Upper lobe of left lung (tissue), 6 donors: ENCODE measurements around the gene TRIM16. TPM values are rescaled to one million over a fixed set of nuclear protein-coding genes. Genes with fewer than 3 reads are reported as not detected.
"Not testable (repeated sequence)": the region's sequence is repeated elsewhere in the genome, so short reads cannot be mapped to it uniquely, and the experiment has no call there.

Experiments
- ATAC-seq, 2 donors: fragments of 200-7000 bp; cut with Tn5 transposase; one replicate each; pipeline ENCODE4 v1.9.1; 2022; ENCODE audit warnings: mild to moderate bottlenecking in 2 of 2, moderate library complexity in 2 of 2; ENCODE audit not compliant: low FRiP score in 2 of 2
- DNase-seq, 2 donors: peaks; one replicate each; pipeline ENCODE4 v3.0.0-alpha.2; 2019 to 2020
- H3K27ac ChIP-seq, 4 donors: fragments of 200-600 bp; sonication (generic); one replicate each; pipeline ENCODE4 v1.5.1; 2016 to 2019
- H3K27me3 ChIP-seq, 4 donors: fragments of 200-600 bp; sonication (generic); one replicate each; pipeline ENCODE4 v1.5.1; 2017 to 2019
- H3K36me3 ChIP-seq, 4 donors: fragments of 200-600 bp; sonication (generic); one replicate each; pipeline ENCODE4 v1.5.1; 2016 to 2019
- H3K4me1 ChIP-seq, 4 donors: fragments of 200-600 bp; sonication (generic); one replicate each; pipeline ENCODE4 v1.5.1; 2018 to 2019
- H3K4me3 ChIP-seq, 4 donors: fragments of 200-600 bp; sonication (generic); one replicate each; pipeline ENCODE4 v1.5.1; 2017 to 2019; ENCODE audit warnings: mild to moderate bottlenecking in 2 of 4, moderate library complexity in 1 of 4
- H3K9me3 ChIP-seq, 4 donors: fragments of 200-600 bp; sonication (generic); one replicate each; pipeline ENCODE4 v1.5.1; 2018 to 2019
- POLR2AphosphoS5 ChIP-seq, 2 donors: sonication (generic); formaldehyde crosslinking; IDR thresholded peaks; one replicate each; pipeline ENCODE4 v1.5.1; 2017; ENCODE audit warnings: antibody characterized with exemption in 2 of 2
- WGBS, 2 donors: methylation state at CpG; one replicate each; pipeline ENCODE4 v1.1.5; 2017 to 2018; 5-methylcytosine and 5-hydroxymethylcytosine counted together
- total RNA-seq, 6 donors: library from RNA; depleted of rRNA in 4 of 6; stranded (reverse); fragments of >200 nt in 4 of 6; gene quantifications; one replicate each; pipeline versions ENCODE4 v1.1.0 to v1.2.1, GENCODE V29; 2016 to 2021
- TF ChIP-seq, protein P1 (sequence below), 6 experiments: fragments of 450-650 bp in 4 of 6; fragments of 200-600 bp in 2 of 6; sonication (generic) in 2 of 6; IDR thresholded peaks; one replicate each; pipeline ENCODE4 v1.5.1; 2016 to 2019; ENCODE audit warnings: antibody characterized with exemption in 6 of 6
- donor health status: DM: no; HTN: no; CAD: no; lungs with moderate emphysema.
- donor health status: DM: no; HTN: yes; CAD: no; lungs with severe emphysema.

Gene TRIM16
- total RNA-seq, result 10 to 100 TPM; 15.7 to 63.2 (median 27.5) TPM

DNA sequence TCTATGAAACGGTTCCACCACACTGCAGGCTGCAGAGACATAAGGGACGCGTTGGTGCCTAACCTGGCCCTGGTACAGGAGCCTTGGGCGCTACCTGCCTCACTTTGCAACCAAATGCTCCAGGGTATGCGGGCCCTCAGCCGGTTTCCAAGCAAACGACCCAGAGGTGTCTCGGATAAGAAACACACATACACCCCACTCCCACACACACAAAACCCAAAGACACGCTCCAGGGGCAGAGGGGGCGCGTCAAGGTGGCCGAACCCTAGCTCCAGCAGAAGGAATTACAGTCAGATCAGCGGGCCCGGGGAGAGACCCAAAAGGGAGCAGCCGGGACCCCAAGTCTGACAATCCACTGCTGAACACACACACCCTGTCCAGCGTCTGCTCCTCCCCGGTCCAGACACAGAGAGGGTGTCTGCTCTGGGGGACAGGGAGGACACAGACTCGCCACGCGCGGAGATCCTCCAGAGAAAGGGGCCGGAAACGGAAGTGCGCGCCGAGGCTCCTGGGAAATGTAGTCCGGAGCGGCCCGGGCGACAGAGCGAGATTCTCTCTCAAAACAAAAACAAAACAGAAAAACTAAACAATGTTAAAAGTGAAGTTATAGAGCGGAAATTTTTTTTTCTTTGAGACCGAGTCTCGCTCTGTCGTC lies at the start of gene TRIM16:
Gene TRIM16 (minus strand): TSS at position 488 of the 655 bp plus-strand sequence. CDS start 32,702 bp downstream, outside the sequence.
- peak in 1 of 2 donors; percentile 14 for TF ChIP-seq POLR2AphosphoS5 (IDR thresholded peaks at IDR 0.05)
- TF ChIP-seq, protein P1, sequence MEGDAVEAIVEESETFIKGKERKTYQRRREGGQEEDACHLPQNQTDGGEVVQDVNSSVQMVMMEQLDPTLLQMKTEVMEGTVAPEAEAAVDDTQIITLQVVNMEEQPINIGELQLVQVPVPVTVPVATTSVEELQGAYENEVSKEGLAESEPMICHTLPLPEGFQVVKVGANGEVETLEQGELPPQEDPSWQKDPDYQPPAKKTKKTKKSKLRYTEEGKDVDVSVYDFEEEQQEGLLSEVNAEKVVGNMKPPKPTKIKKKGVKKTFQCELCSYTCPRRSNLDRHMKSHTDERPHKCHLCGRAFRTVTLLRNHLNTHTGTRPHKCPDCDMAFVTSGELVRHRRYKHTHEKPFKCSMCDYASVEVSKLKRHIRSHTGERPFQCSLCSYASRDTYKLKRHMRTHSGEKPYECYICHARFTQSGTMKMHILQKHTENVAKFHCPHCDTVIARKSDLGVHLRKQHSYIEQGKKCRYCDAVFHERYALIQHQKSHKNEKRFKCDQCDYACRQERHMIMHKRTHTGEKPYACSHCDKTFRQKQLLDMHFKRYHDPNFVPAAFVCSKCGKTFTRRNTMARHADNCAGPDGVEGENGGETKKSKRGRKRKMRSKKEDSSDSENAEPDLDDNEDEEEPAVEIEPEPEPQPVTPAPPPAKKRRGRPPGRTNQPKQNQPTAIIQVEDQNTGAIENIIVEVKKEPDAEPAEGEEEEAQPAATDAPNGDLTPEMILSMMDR (IDR thresholded peaks at IDR 0.05), result peak in 1 of 6 experiments; percentile 19
- H3K4me1 ChIP-seq, H3K27me3 ChIP-seq, H3K36me3 ChIP-seq, H3K9me3 ChIP-seq: not testable (repeated sequence)
- peak; percentile 77 to 95 for DNase-seq
- peak within 1 kb of the TSS in 2 of 4 donors; percentile 63 to 74 for H3K27ac ChIP-seq
- peak within 1 kb of the TSS; percentile 46 to 63 (median 54) for H3K4me3 ChIP-seq
- peak; percentile 86 to 97 for ATAC-seq
- 0 to 2% methylated on average over 25 to 28 of the region's 35 CpGs for WGBS, 2 donors

DNA sequence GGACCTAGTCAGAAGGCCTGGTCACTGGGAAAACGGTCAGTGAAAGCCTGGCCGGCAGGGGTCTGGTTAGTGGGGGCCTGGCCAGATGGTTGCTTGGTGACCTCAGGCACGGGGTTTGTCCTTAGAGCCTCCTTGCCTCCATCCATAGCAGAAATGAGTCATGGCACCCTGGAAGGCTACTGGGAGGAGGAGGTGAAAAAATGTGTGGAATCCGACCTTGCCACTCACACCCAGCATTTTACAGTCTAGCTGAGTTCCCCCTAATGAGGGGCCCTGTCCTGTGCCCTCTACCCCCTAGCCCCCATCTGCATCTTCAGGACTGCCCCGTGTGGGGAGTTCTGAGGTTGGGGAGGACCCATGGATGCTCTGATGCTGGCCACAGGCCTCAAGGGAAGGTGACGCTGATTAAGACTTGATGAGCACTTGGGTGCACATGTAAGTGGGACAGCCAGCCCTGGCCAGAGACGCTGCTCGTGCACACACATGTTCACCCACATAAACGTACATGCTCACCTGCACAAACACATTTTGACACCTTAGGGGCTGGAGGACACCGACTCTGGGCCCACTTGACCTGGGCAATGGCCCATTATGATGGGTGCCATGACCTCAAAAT lies 49.2 kb upstream of the TRIM16 start:
- ATAC-seq, H3K4me1 ChIP-seq, H3K4me3 ChIP-seq, H3K36me3 ChIP-seq, H3K9me3 ChIP-seq, DNase-seq, H3K27ac ChIP-seq, H3K27me3 ChIP-seq: not testable (repeated sequence)
- 84 to 92% methylated on average over 5 to 7 of the region's 10 CpGs for WGBS, 2 donors

GRCh38 chr17:15731900-15732299 lies 47.8 kb upstream of the TRIM16 start, which contains the start of gene TBC1D26:
Gene TBC1D26, plus strand, starts transcription at chr17:15732283. Its CDS starts 3,066 bp downstream, at chr17:15735349.
- not testable (repeated sequence) for ATAC-seq, H3K4me1 ChIP-seq, DNase-seq, H3K4me3 ChIP-seq, H3K27ac ChIP-seq, H3K36me3 ChIP-seq, H3K27me3 ChIP-seq, H3K9me3 ChIP-seq
- 81 to 100% methylated on average over 1 to 8 of the region's 10 CpGs for WGBS, 2 donors

GRCh38 chr17:15730535-15730934 lies 46.4 kb upstream of the TRIM16 start:
- not testable (repeated sequence) for H3K9me3 ChIP-seq, H3K27me3 ChIP-seq, H3K27ac ChIP-seq, H3K36me3 ChIP-seq, H3K4me1 ChIP-seq, ATAC-seq, H3K4me3 ChIP-seq
- peak in 1 of 2 donors; percentile 50 for DNase-seq
- WGBS, 2 donors, result 92% methylated on average over 13 of the region's 14 CpGs; no CpG with 5 or more reads in 1 of the 2 donors

DNA sequence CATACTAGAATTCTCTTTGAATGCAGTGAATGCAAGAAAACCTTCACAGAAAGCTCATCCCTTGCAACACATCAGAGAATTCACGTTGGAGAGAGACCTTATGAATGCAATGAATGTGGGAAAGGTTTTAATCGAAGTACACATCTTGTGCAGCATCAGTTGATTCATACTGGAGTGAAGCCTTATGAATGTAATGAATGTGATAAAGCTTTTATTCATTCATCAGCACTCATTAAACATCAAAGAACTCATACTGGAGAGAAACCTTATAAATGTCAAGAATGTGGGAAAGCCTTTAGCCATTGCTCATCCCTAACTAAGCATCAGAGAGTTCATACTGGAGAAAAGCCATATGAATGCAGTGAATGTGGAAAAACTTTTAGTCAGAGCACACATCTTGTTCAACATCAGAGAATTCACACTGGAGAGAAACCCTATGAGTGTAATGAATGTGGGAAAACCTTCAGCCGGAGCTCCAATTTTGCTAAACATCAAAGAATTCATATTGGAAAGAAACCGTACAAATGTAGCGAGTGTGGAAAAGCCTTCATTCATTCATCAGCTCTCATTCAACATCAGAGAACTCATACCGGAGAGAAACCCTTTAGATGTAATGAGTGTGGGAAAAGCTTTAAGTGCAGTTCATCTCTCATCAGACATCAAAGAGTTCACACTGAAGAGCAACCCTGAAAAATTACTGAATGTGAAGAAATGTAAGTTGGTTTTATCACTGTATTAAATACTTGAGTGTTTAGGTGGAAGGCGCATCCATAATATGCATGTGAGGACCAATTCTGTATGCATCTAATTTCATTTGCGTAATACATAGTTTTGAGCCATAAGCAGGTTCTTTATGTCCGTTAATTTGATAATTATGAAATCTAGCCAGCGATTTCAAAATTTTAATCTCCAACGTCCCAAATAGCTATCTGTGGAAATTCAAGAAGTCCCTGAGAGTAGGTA lies 32.8 kb upstream of the TRIM16 start:
- H3K27me3 ChIP-seq, H3K27ac ChIP-seq, H3K4me3 ChIP-seq, ATAC-seq, H3K4me1 ChIP-seq, DNase-seq: not testable (repeated sequence)
- Histone ChIP-seq H3K9me3 (peaks cover 29 to 43% (median 34%) of the 10 kb centered on the region in 4 donors), H3K36me3 (peaks cover 0 to 10% (median 0%) of the 10 kb centered on the region in 4 donors)
- WGBS, 2 donors, result 93 to 97% methylated on average over 8 to 11 of the region's 11 CpGs

DNA sequence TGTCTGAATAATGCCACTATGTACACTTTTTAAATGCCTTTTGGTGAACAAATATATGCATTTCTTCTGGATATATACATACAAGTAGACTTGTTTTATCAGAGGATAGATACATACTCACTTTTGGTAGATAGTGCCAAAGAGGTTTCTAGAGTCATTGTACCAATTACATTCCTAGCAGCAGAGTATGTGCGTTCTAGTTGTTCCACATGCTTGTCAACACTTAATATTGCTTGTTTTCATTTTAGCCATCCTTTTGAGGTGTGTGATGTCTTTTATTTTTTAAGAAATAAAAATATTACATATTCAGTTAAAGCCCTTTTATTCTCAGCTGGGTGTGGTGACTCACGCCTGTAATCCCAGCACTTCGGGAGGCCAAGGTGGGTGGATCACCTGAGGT lies 24.8 kb upstream of the TRIM16 start:
- not testable (repeated sequence) for DNase-seq, ATAC-seq, H3K27ac ChIP-seq, H3K4me1 ChIP-seq, H3K4me3 ChIP-seq, H3K27me3 ChIP-seq
- Histone ChIP-seq H3K36me3 (peaks cover 0 to 45% (median 22%) of the 10 kb centered on the region in 4 donors), H3K9me3 (peaks cover 0 to 24% (median 17%) of the 10 kb centered on the region in 4 donors)
- 50 to 87% methylated on average over 2 to 3 of the region's 3 CpGs for WGBS, 2 donors

DNA sequence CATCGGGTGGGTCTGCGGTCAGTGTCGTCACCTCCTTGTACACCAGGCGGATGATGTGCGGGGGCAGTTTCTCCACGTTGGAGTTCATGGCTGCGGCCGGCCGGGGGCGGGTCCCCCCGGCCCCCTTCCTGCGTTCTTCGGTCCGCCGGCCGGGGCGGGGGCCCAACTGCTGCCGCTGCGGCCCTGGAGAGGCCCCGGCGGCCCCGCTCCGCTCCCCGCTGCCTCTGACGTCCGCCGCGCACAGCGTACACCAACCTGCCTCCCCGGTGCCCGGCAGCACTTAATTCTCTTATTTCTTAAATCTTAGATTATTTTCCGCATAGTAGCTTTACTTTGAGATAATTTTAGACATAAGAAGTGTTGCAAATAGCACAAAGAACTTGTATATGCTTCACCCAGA lies 20.7 kb upstream of the TRIM16 start:
- H3K4me1 ChIP-seq, H3K4me3 ChIP-seq, H3K27me3 ChIP-seq, H3K27ac ChIP-seq, ATAC-seq: not testable (repeated sequence)
- H3K36me3 ChIP-seq, result peaks cover 0 to 39% (median 20%) of the 10 kb centered on the region in 4 donors
- 98 to 100% methylated on average over 18 to 24 of the region's 32 CpGs for WGBS, 2 donors
- DNase-seq, result peak in 1 of 2 donors; percentile 63
- H3K9me3 ChIP-seq, result peaks cover 0 to 18% (median 8%) of the 10 kb centered on the region in 4 donors

GRCh38 chr17:15704239-15704638 lies 20.1 kb upstream of the TRIM16 start:
- H3K36me3 ChIP-seq, result peaks cover 0 to 37% (median 20%) of the 10 kb centered on the region in 4 donors
- not testable (repeated sequence) for H3K4me1 ChIP-seq, ATAC-seq, H3K27ac ChIP-seq, H3K27me3 ChIP-seq, H3K4me3 ChIP-seq
- DNase-seq, result peak in 1 of 2 donors; percentile 73
- H3K9me3 ChIP-seq, result peaks cover 0 to 18% (median 7%) of the 10 kb centered on the region in 4 donors
- 97 to 98% methylated on average over 15 to 17 of the region's 33 CpGs for WGBS, 2 donors

- not testable (repeated sequence) for H3K9me3 ChIP-seq, DNase-seq, H3K36me3 ChIP-seq, H3K27me3 ChIP-seq, H3K4me1 ChIP-seq
- peak overlapping the region in 2 of 4 donors; percentile 73 for H3K27ac ChIP-seq
- WGBS, 2 donors, result no CpG with 5 or more reads among the region's 21 CpGs
- peak; percentile 44 to 47 for ATAC-seq
- H3K4me3 ChIP-seq, result peak overlapping the region; percentile 31 to 63 (median 58)
Measured at GRCh38 chr17:15699937-15700336, 15.8 kb upstream of the TRIM16 start.
